Right cardiac atrium (tissue), 5 donors: ENCODE data around the gene LY86. TPM values are rescaled to one million over a fixed set of nuclear protein-coding genes. Genes with fewer than 3 reads are reported as not detected.
A peak's percentile ranks its signal among the peaks of the same experiment; 100 is the strongest.

Experiments
- ATAC-seq, 2 donors: fragments of 200-7000 bp; cut with Tn5 transposase; one replicate each; pipeline versions ENCODE4 v1.8.0 to v1.9.1; 2020; ENCODE audit warnings: moderate library complexity in 2 of 2, mild to moderate bottlenecking in 1 of 2
- DNase-seq, 3 donors: peaks; one replicate each; pipeline ENCODE4 v3.0.0-alpha.2; 2020
- H3K27ac ChIP-seq: one replicate; pipeline ENCODE4 v1.5.1; 2013; ENCODE audit warnings: mild to moderate bottlenecking, low read length, control low read depth, moderate library complexity
- H3K27me3 ChIP-seq: one replicate; pipeline ENCODE4 v1.6.1; 2013; ENCODE audit not compliant: control insufficient read depth, insufficient read depth
- H3K4me1 ChIP-seq: one replicate; pipeline ENCODE4 v1.6.1; 2013; ENCODE audit warnings: low read length; ENCODE audit not compliant: control insufficient read depth, insufficient read depth
- H3K4me3 ChIP-seq: one replicate; pipeline ENCODE4 v1.5.1; 2013; ENCODE audit warnings: low read length, control low read depth
- H3K9me3 ChIP-seq: one replicate; pipeline ENCODE4 v1.6.1; 2013; ENCODE audit warnings: low read length; ENCODE audit not compliant: control insufficient read depth
- WGBS: extraction: QIAGEN DNeasy Blood & Tissue Kit; methylation state at CpG from one replicate; pipeline ENCODE4 v1.1.7; 2013; 5-methylcytosine and 5-hydroxymethylcytosine counted together
- intact Hi-C, 4 donors: fragments of 100-400 bp; cut with DNase I; formaldehyde crosslinking; loops; one replicate each; pipeline versions ENCODE4 v1.11.0 to v1.14.0; 2022 to 2023
- polyA plus RNA-seq: library from polyadenylated mRNA; stranded (reverse); fragments of 200-250 nt; gene quantifications from one replicate; pipeline ENCODE4 v1.2.3, GENCODE V29; 2013
- total RNA-seq, 4 donors: library from RNA; stranded (reverse); fragmentation: NEBNext Ultra II Directional; extraction: Animal tissue kit (Norgen Biotek cat#: 25700); gene quantifications; one replicate each; pipeline ENCODE4 v1.2.1, GENCODE V29; 2021
- donor health status: healthy with polysubstance abuse.
- donor health status: DM: no; HTN: yes; CAD: no.
- donor health status: DM: no; HTN: no; CAD: no.
- donor health status: DM: no; HTN: yes; CAD: no; lungs with severe emphysema.
- donor health status: DM: yes; HTN: yes; CAD: no.

The LY86 gene
- total and polyA plus RNA-seq, 5 donors = 1.7 to 4.1 (median 2.3) TPM

GRCh38 chr6:6694825-6695624, 106.5 kb downstream of the LY86 start:
- Histone ChIP-seq H3K4me3 (no peak overlapping the region), H3K27ac (peak overlapping the region; percentile 31), H3K4me1 (peaks cover 23% of the 10 kb centered on the region), H3K9me3 (no peaks in the 10 kb centered on the region), H3K27me3 (no peaks in the 10 kb centered on the region)
- WGBS = 33% methylated on average over 18 of the region's 18 CpGs
- intact Hi-C loops = no loop called here
- DNase-seq (peak; percentile 72 to 89 (median 81)), ATAC-seq (peak; percentile 50 to 70)

- ATAC-seq = peak; percentile 22
- Histone ChIP-seq H3K4me1 (peaks cover 24% of the 10 kb centered on the region), H3K4me3 (no peak overlapping the region), H3K9me3 (no peaks in the 10 kb centered on the region), H3K27ac (peak overlapping the region; percentile 18), H3K27me3 (no peaks in the 10 kb centered on the region)
- WGBS = 19% methylated on average over 6 of the region's 6 CpGs
- DNase-seq = no peak
- intact Hi-C loops = no loop called here
Measured at GRCh38 chr6:6695625-6696276, 107.2 kb downstream of the LY86 start.

- ATAC-seq (peak in 1 of 2 donors; percentile 31), DNase-seq (peak; percentile 61 to 87 (median 82))
- no peak overlapping the region for H3K4me3 ChIP-seq
- intact Hi-C loops = no loop called here
- 34% methylated on average over 9 of the region's 9 CpGs for WGBS
- H3K27ac ChIP-seq = peak overlapping the region; percentile 36
- H3K4me1 ChIP-seq = peaks cover 27% of the 10 kb centered on the region
- H3K9me3 ChIP-seq = no peaks in the 10 kb centered on the region
- H3K27me3 ChIP-seq = no peaks in the 10 kb centered on the region
Measured at GRCh38 chr6:6696867-6697531, 108.5 kb downstream of the LY86 start.

- Histone ChIP-seq H3K9me3 (no peaks in the 10 kb centered on the region), H3K4me1 (peaks cover 27% of the 10 kb centered on the region)
- intact Hi-C loops = no loop called here
Measured at GRCh38 chr6:6697620-6698019, 109.1 kb downstream of the LY86 start.

GRCh38 chr6:6699741-6700367, 111.3 kb downstream of the LY86 start:
- ATAC-seq (peak; percentile 86 to 87), DNase-seq (peak; percentile 78 to 85 (median 83))
- intact Hi-C loops = no loop called here
- no peak overlapping the region for H3K4me3 ChIP-seq
- 30% methylated on average over 11 of the region's 11 CpGs for WGBS
- H3K4me1 ChIP-seq = peaks cover 27% of the 10 kb centered on the region
- no peaks in the 10 kb centered on the region for H3K9me3 ChIP-seq
- H3K27me3 ChIP-seq = no peaks in the 10 kb centered on the region
- peak overlapping the region; percentile 78 for H3K27ac ChIP-seq

More at GRCh38 chr6:6697620-6698019, 109.1 kb downstream of the LY86 start:
- H3K27me3 ChIP-seq = no peaks in the 10 kb centered on the region
- H3K4me3 ChIP-seq = no peak overlapping the region
- DNase-seq = no peak
- WGBS = 88% methylated on average over 3 of the region's 3 CpGs
- H3K27ac ChIP-seq = no peak overlapping the region
- no peak for ATAC-seq

- Histone ChIP-seq H3K4me1 (peaks cover 22% of the 10 kb centered on the region), H3K27me3 (no peaks in the 10 kb centered on the region), H3K27ac (peak overlapping the region; percentile 78), H3K9me3 (no peaks in the 10 kb centered on the region), H3K4me3 (no peak overlapping the region)
- no peak for DNase-seq
- ATAC-seq = no peak
- intact Hi-C loops = no loop called here
- WGBS = 56% methylated on average over 13 of the region's 13 CpGs
Measured at GRCh38 chr6:6700407-6701270, 112.1 kb downstream of the LY86 start.

- ATAC-seq = no peak
- WGBS = 62% methylated on average over 9 of the region's 9 CpGs
- intact Hi-C loops = no loop called here
Measured at GRCh38 chr6:6701864-6702263, 113.3 kb downstream of the LY86 start.

GRCh38 chr6:6703699-6704098, 115.2 kb downstream of the LY86 start:
- 62% methylated on average over 4 of the region's 4 CpGs for WGBS
- Histone ChIP-seq H3K4me3 (no peak overlapping the region), H3K27ac (no peak overlapping the region), H3K27me3 (no peaks in the 10 kb centered on the region), H3K9me3 (no peaks in the 10 kb centered on the region), H3K4me1 (peaks cover 12% of the 10 kb centered on the region)
- DNase-seq (no peak), ATAC-seq (no peak)
- intact Hi-C loops = no loop called here

More at GRCh38 chr6:6701864-6702263, 113.3 kb downstream of the LY86 start:
- Histone ChIP-seq H3K9me3 (no peaks in the 10 kb centered on the region), H3K4me3 (no peak overlapping the region), H3K4me1 (peaks cover 15% of the 10 kb centered on the region), H3K27ac (no peak overlapping the region), H3K27me3 (no peaks in the 10 kb centered on the region)
- DNase-seq = no peak
